ENCODE results near the gene KPNB1.

DNA sequence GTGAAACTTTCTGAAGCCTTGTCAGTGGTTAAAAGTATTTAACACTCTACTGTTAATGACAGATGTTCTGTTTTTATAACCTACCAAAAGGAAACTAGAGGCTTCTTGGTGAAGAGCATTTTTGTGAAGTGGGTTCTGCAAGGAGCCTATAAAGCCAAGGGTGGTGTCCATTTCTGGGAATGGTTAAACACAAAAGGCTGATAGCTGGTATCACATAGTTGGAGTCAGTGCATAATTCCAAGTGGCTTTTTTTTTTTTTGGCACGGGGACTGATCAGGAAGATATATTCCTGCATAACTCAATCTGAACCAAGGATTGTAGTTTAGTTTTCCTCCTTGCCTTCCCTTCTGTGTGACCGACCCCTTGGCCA, 27.6 kb upstream of the KPNB1 start:
- TF ChIP-seq ZNF274 (IDR thresholded peaks at IDR 0.05; ENCODE audit: low read length) (no peak), ZNF274 (tag by site-specific recombination; IDR thresholded peaks at IDR 0.05; ENCODE audit: borderline replicate concordance) (no peak), ZNF362 (tag by site-specific recombination; IDR thresholded peaks at IDR 0.05) (no peak), MYNN (tag by site-specific recombination; IDR thresholded peaks at IDR 0.05; ENCODE audit: borderline replicate concordance) (no peak)
- TF ChIP-seq, protein P1, sequence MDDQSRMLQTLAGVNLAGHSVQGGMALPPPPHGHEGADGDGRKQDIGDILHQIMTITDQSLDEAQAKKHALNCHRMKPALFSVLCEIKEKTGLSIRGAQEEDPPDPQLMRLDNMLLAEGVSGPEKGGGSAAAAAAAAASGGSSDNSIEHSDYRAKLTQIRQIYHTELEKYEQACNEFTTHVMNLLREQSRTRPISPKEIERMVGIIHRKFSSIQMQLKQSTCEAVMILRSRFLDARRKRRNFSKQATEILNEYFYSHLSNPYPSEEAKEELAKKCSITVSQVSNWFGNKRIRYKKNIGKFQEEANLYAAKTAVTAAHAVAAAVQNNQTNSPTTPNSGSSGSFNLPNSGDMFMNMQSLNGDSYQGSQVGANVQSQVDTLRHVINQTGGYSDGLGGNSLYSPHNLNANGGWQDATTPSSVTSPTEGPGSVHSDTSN (CRISPR knock-in tag; IDR thresholded peaks at IDR 0.05), result no peak
